AG10803 (cell line): ENCODE results near the gene SHH.

Experiments
- DNase-seq: peaks from one replicate; pipeline ENCODE4 v3.0.0; 2010; ENCODE audit warnings: low read depth
- H3K4me3 ChIP-seq: 2 replicates; pipeline ENCODE4 v1.5.1; 2011; ENCODE audit warnings: mild to moderate bottlenecking, low read length, control low read depth
- TF ChIP-seq, protein P1 (sequence below): conservative IDR thresholded peaks from 2 replicates; pipeline ENCODE4 v1.5.1; 2011; ENCODE audit warnings: mild to moderate bottlenecking, low read length, control low read depth, inconsistent platforms

Gene SHH

DNA sequence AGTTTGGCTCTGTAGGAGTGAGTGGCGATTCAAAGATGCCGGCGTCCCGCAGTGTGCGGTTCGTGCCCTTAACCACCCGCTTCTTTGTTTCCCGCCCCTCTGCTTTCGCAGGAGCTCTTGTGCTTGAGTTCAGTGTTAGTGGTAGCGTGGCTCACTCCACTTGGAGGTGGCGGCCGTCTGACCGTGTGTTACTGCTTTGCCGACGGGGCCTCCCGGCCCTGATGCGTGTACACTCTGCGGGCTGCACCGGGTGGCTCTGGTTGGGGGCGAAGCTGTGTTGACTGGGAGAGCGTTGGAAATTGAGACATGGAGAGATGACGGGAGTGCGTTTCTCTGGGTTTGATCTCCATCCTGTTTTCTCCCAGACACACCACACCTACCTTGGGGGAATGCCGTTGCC is 31.4 kb downstream of the SHH start:
- TF ChIP-seq, protein P1, sequence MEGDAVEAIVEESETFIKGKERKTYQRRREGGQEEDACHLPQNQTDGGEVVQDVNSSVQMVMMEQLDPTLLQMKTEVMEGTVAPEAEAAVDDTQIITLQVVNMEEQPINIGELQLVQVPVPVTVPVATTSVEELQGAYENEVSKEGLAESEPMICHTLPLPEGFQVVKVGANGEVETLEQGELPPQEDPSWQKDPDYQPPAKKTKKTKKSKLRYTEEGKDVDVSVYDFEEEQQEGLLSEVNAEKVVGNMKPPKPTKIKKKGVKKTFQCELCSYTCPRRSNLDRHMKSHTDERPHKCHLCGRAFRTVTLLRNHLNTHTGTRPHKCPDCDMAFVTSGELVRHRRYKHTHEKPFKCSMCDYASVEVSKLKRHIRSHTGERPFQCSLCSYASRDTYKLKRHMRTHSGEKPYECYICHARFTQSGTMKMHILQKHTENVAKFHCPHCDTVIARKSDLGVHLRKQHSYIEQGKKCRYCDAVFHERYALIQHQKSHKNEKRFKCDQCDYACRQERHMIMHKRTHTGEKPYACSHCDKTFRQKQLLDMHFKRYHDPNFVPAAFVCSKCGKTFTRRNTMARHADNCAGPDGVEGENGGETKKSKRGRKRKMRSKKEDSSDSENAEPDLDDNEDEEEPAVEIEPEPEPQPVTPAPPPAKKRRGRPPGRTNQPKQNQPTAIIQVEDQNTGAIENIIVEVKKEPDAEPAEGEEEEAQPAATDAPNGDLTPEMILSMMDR, result no peak
- DNase-seq, result no peak
- no peak overlapping the region for H3K4me3 ChIP-seq

DNA sequence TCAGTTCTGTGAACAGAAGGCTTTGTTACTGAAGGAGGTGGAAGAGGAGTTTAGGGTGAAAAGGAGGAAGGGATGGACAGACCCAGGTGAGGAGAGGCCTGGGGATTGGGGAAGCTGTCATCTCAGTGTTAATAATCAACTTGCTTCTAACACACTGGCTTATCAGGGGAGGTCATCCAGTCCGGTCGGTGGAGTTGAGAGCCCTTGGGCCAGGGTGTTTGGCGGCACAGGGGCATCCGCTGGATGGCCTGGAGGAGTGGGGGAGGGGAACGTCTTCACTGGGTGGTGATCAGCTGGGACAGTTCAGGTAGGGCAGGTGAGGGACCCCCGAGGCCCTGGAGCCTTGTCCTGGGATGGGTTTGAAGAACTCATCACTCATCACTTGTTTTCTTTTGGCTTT is 33.9 kb downstream of the SHH start:
- no peak overlapping the region for H3K4me3 ChIP-seq
- no peak for DNase-seq
- TF ChIP-seq, protein P1, result no peak

DNA sequence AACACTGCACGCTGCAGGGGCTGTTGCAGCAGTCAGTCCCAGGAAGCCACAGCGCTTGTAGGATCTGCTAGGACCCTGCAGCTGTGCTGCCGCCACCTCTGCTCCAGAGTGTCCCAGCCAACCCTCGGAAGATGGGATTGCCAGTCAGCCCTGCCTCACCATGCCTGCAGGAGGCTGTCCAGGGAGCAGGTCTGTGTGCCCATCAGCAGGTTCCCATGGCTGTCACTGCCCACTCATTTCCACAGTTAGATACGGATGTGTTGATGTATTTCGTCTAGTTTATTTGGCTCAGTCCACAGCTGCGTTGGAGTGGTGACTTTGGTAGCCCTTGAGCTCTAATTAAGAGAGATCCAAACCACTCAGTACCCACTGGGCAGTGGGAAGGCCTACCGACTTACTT is 35.7 kb downstream of the SHH start:
- H3K4me3 ChIP-seq, result no peak overlapping the region
- TF ChIP-seq, protein P1, result no peak
- DNase-seq, result no peak

DNA sequence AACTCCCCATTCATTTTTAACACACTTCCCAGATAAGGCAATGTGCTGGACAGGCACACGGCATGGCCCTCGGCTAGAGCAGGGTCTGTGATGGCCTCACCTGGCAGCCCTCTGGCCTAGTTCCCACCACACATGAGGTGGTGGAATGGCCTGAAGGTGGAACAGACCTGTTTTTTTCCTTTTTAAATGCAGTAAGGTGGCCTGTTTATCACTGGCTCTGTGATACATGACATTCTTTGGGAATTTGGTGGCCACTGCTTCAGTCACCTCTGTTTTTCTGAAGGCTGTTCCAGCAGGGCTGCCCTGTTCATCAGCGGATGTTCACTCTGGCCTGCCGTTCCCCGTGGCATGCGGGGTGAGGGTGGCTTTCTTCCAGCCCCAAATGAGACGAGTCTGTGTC is 36.6 kb downstream of the SHH start:
- DNase-seq, result no peak
- no peak overlapping the region for H3K4me3 ChIP-seq
- TF ChIP-seq, protein P1, result no peak

DNA sequence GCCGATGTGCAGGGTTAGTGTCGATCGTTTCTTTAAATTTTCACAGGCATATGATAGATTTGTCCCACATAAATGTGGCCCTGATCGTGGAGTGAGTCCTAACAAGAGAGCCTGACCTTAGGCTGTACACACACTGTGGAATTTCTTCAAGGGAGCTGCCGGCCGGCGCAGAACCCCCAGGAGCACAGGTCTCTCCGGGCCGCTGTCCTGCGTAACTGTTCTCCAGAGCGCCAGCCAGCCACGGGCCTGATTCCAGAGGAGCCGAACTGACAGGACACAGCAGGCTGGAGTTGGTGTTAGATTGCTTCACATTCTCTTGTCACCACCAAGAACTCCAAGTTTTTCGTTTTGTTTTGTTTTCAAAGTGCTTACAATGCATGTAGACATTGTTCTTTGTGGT is 37.3 kb downstream of the SHH start:
- TF ChIP-seq, protein P1, result no peak
- no peak overlapping the region for H3K4me3 ChIP-seq
- no peak for DNase-seq

DNA sequence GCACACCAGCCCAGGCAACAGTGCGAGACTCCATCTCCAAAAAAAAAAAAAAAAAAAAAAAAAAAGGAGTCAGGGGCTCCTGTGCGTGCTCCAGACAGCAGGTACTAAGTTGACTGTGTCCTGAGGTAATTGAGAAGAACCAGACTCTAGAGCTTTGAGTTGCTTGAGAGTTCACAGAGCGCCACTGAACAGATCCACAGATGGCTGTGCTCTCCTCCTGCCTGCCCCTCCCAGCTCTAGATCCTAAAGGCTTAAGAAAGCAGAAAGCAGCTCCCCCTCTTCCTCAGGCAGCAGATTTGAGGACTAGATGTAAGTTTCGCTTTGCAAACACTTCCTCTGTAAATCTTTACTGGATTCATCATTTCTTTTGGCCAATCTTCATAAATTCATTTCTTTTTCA is 38.7 kb downstream of the SHH start:
- no peak for DNase-seq
- no peak overlapping the region for H3K4me3 ChIP-seq
- TF ChIP-seq, protein P1, result no peak

DNA sequence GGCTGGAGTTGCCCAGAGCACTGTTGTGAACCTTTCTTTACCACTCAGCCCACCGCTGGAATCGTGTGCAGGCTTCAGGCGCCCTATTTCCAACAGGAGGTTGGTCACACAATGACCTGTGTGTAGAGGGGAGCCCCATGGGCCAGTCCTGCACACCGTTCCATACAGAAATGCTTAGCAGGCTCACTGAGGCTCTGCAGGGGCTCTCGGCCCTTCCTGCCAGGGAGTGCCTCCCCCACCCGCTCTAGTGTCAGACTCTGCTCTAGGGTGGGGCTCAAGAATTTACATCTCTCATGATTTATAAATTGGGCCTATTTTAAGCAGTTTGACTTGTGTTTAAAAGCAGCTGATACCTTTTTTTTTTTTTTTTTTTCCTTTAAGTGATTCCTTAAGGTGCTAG is 42.0 kb downstream of the SHH start:
- DNase-seq, result no peak
- no peak overlapping the region for H3K4me3 ChIP-seq
- TF ChIP-seq, protein P1, result no peak
